GM19452 (cell line): ENCODE measurements around the gene NEK10.
A peak's percentile ranks its signal among the peaks of the same experiment; 100 is the strongest.
"Not testable (repeated sequence)": the region's sequence is repeated elsewhere in the genome, so short reads cannot be mapped to it uniquely, and the experiment has no call there.

Source experiments
- ATAC-seq: cut with Tn5 transposase; IDR thresholded peaks from one replicate; pipeline ENCODE4 v1.9.1; 2021; ENCODE audit not compliant: unreplicated experiment

The NEK10 gene, protein sequence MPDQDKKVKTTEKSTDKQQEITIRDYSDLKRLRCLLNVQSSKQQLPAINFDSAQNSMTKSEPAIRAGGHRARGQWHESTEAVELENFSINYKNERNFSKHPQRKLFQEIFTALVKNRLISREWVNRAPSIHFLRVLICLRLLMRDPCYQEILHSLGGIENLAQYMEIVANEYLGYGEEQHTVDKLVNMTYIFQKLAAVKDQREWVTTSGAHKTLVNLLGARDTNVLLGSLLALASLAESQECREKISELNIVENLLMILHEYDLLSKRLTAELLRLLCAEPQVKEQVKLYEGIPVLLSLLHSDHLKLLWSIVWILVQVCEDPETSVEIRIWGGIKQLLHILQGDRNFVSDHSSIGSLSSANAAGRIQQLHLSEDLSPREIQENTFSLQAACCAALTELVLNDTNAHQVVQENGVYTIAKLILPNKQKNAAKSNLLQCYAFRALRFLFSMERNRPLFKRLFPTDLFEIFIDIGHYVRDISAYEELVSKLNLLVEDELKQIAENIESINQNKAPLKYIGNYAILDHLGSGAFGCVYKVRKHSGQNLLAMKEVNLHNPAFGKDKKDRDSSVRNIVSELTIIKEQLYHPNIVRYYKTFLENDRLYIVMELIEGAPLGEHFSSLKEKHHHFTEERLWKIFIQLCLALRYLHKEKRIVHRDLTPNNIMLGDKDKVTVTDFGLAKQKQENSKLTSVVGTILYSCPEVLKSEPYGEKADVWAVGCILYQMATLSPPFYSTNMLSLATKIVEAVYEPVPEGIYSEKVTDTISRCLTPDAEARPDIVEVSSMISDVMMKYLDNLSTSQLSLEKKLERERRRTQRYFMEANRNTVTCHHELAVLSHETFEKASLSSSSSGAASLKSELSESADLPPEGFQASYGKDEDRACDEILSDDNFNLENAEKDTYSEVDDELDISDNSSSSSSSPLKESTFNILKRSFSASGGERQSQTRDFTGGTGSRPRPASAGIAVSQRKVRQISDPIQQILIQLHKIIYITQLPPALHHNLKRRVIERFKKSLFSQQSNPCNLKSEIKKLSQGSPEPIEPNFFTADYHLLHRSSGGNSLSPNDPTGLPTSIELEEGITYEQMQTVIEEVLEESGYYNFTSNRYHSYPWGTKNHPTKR

DNA sequence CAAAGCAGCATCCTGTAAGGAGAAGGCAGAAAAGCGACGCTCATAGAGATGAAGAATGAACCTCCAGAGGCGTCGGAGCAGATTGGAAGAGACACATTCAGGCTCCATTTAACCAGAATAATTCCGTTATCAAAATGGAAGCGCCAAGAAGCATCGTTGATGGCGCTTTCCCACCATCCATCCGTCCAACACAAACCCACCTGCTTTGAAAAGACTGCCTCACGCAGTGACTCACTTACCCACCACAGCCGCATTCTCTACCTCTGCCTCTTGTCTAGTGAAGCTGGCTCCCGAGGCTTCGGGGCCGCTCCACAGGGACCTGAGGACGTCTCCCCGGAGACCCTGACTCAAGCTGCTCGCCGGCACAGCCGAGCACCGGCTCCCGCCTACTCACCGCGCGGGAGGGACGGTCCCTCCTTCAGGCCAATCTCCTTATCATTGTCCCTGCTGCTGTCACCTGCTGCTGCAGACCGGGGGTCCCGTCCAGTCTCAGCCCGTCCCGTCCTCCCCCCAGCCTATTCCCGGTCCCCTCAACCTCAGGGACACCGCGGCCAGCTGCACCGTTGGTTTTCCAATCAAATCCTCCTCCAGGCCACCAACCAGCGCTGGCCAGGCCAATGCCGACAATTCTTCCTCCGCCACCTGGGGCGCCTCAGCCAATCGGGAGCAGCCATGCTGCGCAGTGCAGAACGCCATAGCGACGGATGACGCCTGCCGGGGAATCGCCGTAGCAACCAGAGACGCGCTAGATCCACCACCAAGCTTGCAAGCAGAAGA, at the start of gene NEK10:
Gene NEK10 (minus strand): TSS at position 553 of the 777 bp plus-strand sequence. CDS start 16,501 bp downstream, outside the sequence.
- peak; percentile 100 for ATAC-seq

DNA sequence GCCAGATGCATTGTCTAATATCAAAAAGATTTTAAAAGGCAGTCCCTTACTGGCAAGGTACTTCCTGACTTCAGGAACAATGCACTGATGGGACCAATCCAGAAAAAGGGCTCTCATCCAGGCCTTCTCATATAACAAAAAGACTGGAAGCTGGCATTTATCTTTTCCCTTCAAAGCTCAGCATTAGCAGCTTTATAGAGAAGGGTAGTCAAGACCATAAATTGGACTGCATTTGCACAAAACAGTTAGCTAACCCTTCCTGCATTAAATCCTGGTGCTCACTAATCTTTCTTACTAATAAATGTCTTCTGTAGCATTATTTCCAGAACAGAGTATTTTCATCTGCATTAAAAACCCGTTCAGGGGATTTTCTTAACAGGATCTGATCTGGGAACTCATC, 46.0 kb upstream of the NEK10 start:
- no peak for ATAC-seq

DNA sequence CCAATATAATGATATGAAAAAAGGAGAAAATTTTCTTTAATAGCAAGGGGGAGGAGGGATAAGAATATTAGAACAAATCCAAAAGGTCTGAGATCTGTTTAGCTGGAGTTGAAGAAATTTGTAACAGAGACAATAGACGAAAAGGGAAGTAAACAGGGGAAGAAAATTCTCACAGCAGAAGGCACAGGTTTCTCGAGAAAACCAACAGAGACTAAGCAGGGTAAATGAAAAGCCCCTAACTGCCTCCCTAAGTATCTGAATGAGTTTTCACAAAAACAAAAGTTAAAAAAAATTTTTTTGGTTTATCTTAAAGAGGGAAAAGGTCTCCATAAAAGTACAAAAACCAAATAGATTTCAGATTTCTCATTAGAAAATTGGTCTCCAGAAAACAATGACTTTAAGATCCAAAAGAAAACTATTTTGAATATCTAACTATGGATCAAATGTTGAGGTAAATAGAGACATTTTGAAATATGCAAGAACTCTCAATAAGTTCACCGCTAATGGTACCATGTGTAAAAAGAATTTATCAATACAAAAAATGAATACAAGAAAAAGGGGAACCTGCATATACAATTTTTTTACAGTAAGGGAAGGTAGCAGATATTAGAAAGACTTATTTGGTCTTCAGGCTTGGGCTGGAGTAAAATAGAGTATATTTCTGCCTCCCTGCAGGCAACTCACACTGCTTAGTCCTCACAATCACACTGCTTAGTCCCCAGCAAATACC, 23.9 kb upstream of the NEK10 start:
- ATAC-seq: no peak

DNA sequence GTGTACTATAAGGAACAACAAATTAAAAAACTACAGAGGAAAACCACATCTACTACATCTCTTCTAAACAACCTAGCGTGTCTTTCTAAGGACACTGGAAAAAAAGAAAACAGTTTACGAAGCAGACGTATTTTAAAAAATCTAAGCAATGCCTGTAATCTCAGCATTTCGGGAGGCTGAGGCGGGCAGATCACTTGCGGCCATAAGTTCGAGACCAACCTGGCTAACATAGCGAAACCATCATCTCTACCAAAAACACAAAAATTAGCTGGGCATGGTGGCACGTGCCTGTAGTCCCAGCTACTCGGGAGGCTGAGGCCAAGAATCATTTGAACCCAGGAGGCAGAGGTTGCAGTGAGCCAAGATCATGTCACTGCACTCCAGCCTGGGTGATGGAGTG, 23.2 kb upstream of the NEK10 start:
- not testable (repeated sequence) for ATAC-seq

DNA sequence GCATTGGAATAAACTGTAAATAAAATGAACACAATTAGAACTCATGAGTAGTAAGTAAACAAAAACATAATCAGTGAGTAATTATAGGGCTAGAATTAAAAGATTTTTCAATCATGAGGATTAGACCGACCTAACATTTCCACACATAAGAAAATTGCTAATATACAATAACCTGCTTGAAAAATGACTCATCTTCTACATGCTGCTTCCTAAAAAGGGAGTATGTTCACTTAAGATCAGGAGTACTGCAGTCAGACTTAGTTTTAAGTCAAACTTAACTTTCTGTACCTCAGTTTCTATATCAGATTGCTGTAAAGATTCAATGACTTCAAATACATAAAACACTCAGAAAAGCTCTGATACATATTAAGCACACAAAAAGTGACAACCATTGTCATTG, 22.6 kb upstream of the NEK10 start:
- ATAC-seq: no peak

DNA sequence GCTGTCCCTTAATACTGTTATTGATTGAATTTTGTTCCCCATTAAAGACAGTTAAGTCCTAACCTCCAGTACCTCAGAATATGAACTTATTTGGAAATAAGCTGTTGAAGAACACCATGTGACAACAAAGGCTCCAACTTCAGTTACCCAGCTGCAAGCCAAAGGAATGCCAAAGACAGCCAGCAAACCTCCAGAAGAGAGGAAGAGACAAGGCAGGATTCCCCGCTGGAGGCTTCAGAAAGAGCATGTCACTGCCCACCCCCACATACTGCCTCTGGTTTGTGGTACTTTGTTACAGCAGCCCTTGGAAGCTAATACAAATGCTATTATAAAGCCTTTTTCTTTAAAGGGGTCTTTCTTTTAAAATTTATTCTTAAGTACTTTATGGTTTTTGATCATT, 18.4 kb upstream of the NEK10 start:
- ATAC-seq: no peak

DNA sequence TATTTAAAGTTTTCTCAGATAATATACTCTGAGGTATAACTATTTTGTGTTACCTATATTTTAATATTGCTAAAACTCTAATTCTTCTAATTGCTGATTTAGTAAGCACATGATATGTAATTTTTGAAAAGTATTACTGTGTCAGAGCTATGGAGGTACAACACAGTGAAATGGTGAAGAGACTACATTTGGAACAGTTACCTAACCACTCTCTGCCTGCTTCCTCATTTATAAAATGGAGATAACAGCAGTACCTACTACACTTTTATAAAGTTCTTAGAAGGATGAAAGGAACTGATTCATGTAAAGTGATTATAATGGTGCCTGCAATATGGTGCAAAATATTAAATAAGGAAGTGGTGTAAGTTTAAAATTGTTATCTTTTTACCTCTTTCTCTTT, 16.3 kb upstream of the NEK10 start:
- ATAC-seq: no peak

DNA sequence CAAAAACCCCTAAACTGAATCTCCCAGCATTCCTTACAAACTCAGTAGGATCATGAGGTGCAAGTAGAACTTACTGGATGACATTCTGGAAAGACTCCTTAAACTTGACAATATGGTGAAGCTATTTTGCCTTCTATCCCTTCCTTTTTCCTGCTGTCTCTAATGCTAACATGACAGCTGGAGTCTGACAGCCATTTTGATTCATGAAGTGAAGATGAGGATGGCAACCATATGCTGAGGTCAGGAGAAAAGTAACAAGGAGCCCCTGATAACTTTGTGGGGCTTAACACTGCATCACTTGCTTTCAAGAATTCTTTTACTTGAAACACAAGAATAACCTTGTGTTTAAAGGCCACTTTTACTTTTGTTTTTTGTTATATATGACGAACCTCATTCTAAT, 15.0 kb upstream of the NEK10 start:
- no peak for ATAC-seq

DNA sequence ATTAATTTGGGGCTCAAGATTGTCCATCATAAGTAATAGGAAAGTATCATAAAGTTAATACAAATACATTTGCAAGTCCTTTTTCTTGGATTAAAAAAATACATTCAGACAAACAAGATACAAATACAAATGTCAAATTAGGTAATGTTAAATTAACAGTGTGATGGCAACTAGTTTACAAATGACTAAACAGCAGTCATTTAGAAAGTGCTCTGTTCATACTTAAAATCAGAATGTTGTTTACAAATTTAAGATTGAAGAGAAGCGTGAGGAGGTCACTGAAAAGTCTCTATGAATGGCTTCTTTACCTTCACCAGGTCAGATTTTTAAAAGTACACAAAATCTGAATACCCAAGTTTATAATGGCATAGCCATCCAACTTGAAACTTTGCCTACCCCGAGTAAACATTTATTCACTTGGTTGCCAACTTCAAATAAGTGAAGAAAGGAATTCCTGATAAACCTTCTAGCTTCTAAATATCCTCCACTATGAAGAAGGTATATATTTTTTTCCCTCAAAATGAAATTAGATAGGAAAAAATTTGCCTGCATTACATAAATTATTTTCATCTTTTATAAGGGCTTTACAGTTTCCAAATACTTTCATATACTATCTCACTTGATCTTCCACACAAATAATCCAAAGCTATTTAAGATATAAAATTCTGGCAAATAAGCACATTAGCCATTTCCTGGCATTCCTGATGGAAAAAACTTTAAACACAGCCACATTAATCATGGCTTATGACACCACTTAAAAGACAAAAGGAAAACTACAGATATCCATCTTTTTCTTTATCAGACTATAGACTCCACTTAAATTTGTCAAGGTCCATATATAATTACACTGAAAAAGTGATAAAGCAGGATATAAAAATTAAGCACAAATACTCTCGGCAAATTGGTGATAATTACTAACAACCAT, 11.5 kb upstream of the NEK10 start:
- no peak for ATAC-seq

DNA sequence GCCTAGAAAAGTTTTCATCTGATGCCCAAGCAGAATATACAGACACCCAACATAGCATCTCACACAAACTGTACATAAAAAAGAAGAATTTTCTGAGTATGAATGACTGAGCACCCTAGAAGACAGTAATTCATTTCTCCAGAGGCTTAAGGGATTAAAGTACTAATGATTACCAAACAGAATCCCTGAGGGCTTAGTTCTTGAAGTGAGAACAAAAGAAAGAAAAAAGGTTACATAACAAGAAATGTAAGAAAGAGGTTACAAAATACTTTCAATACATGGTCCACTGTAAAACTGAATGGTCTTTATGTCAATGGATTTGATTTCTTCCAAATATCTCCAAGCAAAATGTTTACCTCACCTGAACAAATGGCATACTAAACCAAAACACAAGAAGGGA, 9.1 kb upstream of the NEK10 start:
- ATAC-seq: no peak

DNA sequence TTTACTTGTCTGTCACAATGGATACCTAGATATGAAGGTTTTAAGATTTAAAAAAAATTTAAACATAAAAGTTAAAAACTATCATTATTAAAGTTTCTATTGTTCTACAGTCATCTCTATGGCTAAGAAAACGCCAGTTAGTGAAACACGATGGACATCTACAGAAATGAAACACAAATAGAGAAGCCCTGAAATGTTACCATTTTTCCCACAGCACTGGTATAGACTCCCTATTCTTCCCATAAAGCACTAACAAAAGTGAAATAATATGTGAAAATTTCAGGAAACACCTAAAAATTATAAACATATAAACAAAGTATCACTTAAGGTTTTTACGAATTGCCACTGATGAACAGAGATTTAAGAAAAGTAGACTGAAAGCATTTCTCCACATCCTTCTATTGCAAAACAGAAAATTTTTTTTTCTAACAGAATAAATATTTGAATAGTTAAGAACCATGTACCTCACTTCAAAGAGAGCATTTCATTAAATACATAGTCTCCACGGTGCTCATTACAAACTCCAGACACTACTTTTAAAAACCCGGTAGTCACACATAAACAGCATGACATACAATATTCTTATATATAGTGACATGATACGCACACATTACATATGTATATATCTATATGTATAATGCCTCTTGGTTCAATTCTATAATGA, 7.1 kb upstream of the NEK10 start:
- no peak for ATAC-seq

DNA sequence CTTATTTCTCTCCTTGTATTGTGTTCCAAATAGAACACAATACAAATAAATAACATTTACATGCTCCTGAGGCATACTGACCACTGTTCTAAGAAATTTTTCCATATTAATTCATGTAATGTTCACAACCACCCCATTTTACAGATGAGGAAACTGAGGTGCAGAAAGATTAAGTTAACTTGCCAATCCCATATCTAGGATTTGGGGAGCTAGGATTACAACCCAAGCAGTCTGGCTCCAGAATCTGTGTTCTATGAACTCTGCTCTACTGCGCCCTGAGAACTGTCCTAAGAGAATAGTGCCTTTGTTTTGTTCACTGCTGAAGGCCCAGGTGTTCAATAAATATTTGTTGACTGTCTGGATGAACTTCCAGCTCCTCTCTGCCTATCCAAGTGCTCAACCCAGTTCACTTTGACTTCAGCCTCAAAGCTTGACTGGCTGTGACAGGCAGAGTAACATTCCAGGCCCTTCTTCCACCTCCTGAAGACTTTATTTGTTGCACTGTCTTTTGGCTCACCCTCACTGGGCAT, 3.1 kb downstream of the NEK10 start:
- ATAC-seq: no peak

DNA sequence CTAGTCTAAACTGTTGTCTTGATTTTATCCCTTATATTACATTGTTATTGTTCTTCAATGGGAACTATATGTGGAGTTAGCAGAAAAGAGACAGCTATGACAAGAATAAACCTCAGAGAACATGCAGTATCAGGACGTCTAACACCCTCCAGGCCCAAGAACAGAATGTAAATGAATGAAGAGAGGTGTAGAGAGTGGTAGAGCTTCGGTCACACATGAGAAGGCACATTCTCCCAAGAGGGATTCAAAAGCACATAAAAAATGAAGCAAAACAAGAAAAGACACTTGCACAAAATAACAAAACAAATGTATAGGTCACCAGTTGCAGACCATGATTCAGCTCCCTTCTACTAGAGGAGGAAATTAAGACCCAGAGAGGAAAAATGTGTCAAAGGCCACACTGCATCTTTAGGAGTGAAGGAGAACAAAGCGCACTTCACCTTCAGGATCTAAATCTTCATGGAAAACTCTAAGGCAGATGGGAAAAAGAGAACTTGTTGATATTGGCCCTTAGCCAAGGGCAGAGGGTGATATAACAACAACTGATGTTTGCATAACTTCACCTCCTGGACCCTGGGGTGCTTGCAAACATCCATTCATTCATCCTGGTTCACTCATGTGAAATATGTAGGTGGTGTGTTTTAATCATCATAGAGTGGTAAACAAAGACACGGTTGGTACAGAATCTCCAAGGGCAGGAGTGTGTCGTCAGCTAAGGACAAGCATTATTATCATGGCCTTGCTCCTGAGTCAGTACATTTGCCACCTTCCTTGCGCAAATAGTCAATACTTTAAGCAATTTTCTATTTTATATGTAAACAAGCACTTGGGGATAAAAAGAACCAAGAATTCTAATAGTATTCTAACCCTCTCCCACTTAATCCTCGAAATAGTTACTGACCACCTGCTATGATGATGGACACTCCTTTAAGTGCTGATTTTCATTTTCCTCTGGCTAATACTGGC, 8.8 kb downstream of the NEK10 start:
- ATAC-seq: peak; percentile 52

DNA sequence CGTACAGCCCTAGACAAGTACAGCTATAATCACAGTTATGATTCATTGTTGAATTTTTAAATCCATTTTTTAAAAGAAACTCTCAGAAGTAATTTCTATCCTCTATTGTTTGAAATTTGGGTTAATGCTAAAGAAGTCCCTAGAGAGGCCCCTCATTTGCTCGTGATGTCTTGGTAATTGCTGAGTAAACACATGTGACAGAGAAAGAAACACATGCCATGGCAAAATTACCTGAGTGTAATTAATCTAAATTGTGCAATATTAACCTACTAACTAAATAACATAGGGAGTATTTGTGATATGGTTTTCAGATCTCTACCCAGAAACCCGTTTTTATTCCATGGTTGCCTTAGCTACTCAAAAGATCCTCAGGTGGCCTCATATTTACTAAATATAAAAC, 10.8 kb downstream of the NEK10 start:
- no peak for ATAC-seq

DNA sequence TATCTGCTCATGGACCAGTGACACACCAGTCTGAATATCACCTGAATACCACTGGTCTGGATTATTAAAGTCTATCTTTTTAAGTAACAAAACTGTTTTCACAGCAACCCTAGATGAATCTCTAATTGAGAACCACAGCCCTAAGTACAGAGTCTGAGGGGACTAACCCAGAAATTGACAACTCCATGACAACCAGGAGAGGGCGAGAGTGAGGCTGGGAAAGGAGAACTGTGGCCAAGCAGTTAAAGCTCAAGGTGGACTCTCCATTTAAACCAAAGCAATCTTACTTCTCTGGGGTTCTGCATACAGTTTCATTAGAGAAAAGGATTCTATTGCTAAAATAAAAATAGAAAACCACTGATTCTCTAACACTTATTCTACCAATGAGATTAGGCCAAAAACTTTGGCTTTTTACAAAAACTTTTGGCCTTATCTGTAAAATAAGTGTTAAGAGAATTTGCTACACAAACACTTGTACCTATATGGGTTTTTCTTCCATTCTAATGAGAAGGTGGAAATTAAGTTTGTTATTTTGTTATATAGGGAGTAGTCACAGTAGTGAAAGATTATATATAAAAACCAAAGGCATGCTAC, 11.4 kb downstream of the NEK10 start:
- peak; percentile 84 for ATAC-seq

DNA sequence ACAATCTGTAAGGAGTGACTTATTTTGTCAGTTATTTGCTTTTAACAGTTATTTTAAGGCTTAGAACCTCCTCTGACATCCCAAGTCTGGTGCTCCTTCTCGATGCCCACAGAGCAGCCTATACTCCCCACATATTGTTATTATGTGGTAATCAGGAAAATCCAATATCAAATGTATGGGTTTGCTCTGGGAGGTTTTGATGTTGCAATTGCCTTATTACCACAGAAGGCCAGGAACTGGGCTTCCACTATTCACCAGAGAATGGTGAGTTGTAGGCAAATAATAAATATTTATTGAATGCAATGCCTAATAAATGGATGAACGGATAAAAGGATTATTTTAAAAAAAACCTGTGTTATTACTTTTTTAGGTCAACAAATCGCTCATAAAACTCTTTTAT, 12.2 kb downstream of the NEK10 start:
- no peak for ATAC-seq
